ENCODE measurements around the gene EPHA8. TPM values are rescaled to one million over a fixed set of nuclear protein-coding genes. Genes with fewer than 3 reads are reported as not detected.
A peak's percentile ranks its signal among the peaks of the same experiment; 100 is the strongest.

EPHA8 gene
- total RNA-seq, 2 donors from 2014 or later = not detected

GRCh38 chr1:22531251-22531650 lies 32.0 kb upstream of the EPHA8 start:
- intact Hi-C loops (cut with DNase I) = loop anchor here in 1 of 2 donors (10.0 kb wide), 1 partner anchor 104 kb away; the partner anchor contains the start of gene C1QA
- no peak for DNase-seq (ENCODE audit: low spot score)

- DNase-seq (ENCODE audit: low spot score) = peak; percentile 36
- intact Hi-C loops (cut with DNase I) = loop anchor here in 1 of 2 donors (10.0 kb wide), 1 partner anchor 101 kb away; the partner anchor contains the start of gene C1QA
These were observed 29.9 kb upstream of the EPHA8 start for GRCh38 chr1:22533244-22533895.

- DNase-seq (ENCODE audit: low spot score) = no peak
- intact Hi-C loops (cut with DNase I) = loop anchor here in 1 of 2 donors (10.0 kb wide), 1 partner anchor 100 kb away; the partner anchor contains the start of gene C1QA
These were observed 28.3 kb upstream of the EPHA8 start for GRCh38 chr1:22534951-22535350.

- intact Hi-C loops (cut with DNase I) = loop anchor here in 1 of 2 donors (10.0 kb wide), 1 partner anchor 99 kb away; the partner anchor contains the start of gene C1QA
- no peak for DNase-seq (ENCODE audit: low spot score)
These were observed 27.9 kb upstream of the EPHA8 start for GRCh38 chr1:22535399-22535798.

- intact Hi-C loops (cut with DNase I) = loop anchor here in 1 of 2 donors (10.0 kb wide), 1 partner anchor 98 kb away; the partner anchor contains the start of gene C1QA
- no peak for DNase-seq (ENCODE audit: low spot score)
These were observed 26.8 kb upstream of the EPHA8 start for GRCh38 chr1:22536506-22536905.

- intact Hi-C loops (cut with DNase I) = loop anchor here in 1 of 2 donors (10.0 kb wide), 1 partner anchor 97 kb away; the partner anchor contains the start of gene C1QA
- no peak for DNase-seq (ENCODE audit: low spot score)
These were observed 25.7 kb upstream of the EPHA8 start for GRCh38 chr1:22537441-22538139.

GRCh38 chr1:22539510-22540118 lies 23.7 kb upstream of the EPHA8 start:
- no peak for DNase-seq (ENCODE audit: low spot score)
- intact Hi-C loops (cut with DNase I) = loop anchor here in 1 of 2 donors (10.0 kb wide), 1 partner anchor 95 kb away; the partner anchor contains the start of gene C1QA

- intact Hi-C loops (cut with DNase I) = no loop called here
- DNase-seq (ENCODE audit: low spot score) = no peak
These were observed 23.0 kb upstream of the EPHA8 start for GRCh38 chr1:22540337-22540736.

- no peak for DNase-seq (ENCODE audit: low spot score)
- intact Hi-C loops (cut with DNase I) = no loop called here
These were observed 20.4 kb upstream of the EPHA8 start for GRCh38 chr1:22542886-22543285.

- intact Hi-C loops (cut with DNase I) = no loop called here
- DNase-seq (ENCODE audit: low spot score) = no peak
These were observed 19.6 kb upstream of the EPHA8 start for GRCh38 chr1:22543679-22544078.

- DNase-seq (ENCODE audit: low spot score) = no peak
- intact Hi-C loops (cut with DNase I) = no loop called here
These were observed 18.7 kb upstream of the EPHA8 start for GRCh38 chr1:22544606-22545005.

GRCh38 chr1:22545141-22545540 lies 18.1 kb upstream of the EPHA8 start:
- intact Hi-C loops (cut with DNase I) = no loop called here
- DNase-seq (ENCODE audit: low spot score) = no peak

GRCh38 chr1:22547186-22547817 lies 16.0 kb upstream of the EPHA8 start:
- intact Hi-C loops (cut with DNase I) = no loop called here
- no peak for DNase-seq (ENCODE audit: low spot score)

- no peak for DNase-seq (ENCODE audit: low spot score)
- intact Hi-C loops (cut with DNase I) = loop anchor here in 1 of 2 donors (1.0 kb wide), 1 partner anchor 45 kb away; no protein-coding TSS in a partner anchor
These were observed 15.3 kb upstream of the EPHA8 start for GRCh38 chr1:22547818-22548462.

- intact Hi-C loops (cut with DNase I) = no loop called here
- no peak for DNase-seq (ENCODE audit: low spot score)
These were observed 13.3 kb upstream of the EPHA8 start for GRCh38 chr1:22550021-22550420.

GRCh38 chr1:22551591-22551990 lies 11.7 kb upstream of the EPHA8 start:
- DNase-seq (ENCODE audit: low spot score) = no peak
- intact Hi-C loops (cut with DNase I) = no loop called here

- no peak for DNase-seq (ENCODE audit: low spot score)
- intact Hi-C loops (cut with DNase I) = no loop called here
These were observed 11.3 kb upstream of the EPHA8 start for GRCh38 chr1:22552021-22552420.

GRCh38 chr1:22553104-22553880 lies 10.0 kb upstream of the EPHA8 start:
- no peak for DNase-seq (ENCODE audit: low spot score)
- intact Hi-C loops (cut with DNase I) = no loop called here
